ENCODE data around the gene UGGT1.

UGGT1 gene

GRCh38 chr2:128232965-128233789, 142.2 kb downstream of the UGGT1 start:
- no peak for FAIRE-seq
- DNase-seq (ENCODE audit: insufficient read length, low spot score) = peak; percentile 94
- TF ChIP-seq CTCF (IDR thresholded peaks at IDR 0.05; ENCODE audit: insufficient read depth, missing control alignments) = peak; percentile 73

DNA sequence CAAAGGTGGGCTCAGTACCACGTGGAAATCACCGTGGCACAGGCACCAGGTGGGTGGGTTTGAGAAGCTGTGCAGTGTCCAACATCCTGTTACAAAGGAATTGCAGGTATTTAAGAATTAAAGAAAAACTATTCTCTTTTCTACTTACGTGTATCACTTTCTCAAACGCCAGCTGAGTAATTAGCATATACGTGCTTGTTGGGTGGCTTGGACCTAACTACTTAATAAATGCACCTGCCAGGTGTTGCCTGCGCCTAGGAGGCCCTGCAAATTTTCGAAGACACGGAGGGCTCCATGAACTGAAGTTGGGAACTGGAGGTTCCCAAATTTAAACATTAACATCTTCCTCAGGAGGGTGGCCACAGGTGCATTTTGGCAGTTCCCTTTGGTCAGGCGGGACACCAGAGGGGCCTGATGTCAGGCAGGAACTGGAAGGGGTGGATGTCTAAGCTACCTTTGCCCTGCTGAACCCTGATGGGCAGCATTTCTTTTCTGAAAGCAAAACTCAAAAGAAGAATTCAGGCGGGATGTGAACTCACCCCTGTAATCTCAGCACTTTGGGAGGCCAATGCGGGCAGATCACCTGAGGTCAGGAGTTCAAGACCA, 142.9 kb downstream of the UGGT1 start:
- no peak for DNase-seq (ENCODE audit: insufficient read length, low spot score)
- no peak for FAIRE-seq
- TF ChIP-seq CTCF (IDR thresholded peaks at IDR 0.05; ENCODE audit: insufficient read depth, missing control alignments) = no peak

GRCh38 chr2:128234613-128235012, 143.6 kb downstream of the UGGT1 start:
- FAIRE-seq (no peak), DNase-seq (ENCODE audit: insufficient read length, low spot score) (no peak)
- TF ChIP-seq CTCF (IDR thresholded peaks at IDR 0.05; ENCODE audit: insufficient read depth, missing control alignments) = no peak

GRCh38 chr2:128235581-128235980, 144.6 kb downstream of the UGGT1 start:
- DNase-seq (ENCODE audit: insufficient read length, low spot score) (no peak), FAIRE-seq (no peak)
- no peak for TF ChIP-seq CTCF (IDR thresholded peaks at IDR 0.05; ENCODE audit: insufficient read depth, missing control alignments)

DNA sequence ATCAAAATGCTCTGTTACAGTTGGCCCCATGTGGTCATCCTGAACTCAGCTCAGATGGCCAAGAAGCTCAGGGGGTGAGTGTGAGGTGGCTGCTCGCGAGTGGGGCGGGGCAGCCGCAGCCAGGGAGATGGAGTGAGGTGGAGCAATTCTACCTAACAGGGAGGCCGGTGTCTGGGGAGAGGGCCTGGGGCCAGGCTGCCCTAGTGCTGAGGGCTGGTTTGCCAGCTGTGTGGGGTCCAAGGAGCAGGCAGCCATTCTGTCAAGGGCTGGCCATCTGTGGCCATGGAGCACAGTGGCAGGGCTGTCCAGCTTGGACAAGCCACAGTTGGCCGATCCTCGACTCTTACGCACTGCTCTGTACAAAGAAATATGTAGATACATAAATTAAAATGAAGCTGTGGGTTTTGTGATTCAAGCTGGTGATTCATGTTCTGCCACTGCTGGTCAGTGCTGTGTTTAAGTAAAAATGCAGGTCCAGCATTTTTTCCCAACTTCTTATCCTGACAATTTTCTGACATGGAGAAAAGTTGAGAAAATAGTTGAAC, 145.6 kb downstream of the UGGT1 start:
- FAIRE-seq (no peak), DNase-seq (ENCODE audit: insufficient read length, low spot score) (no peak)
- TF ChIP-seq CTCF (IDR thresholded peaks at IDR 0.05; ENCODE audit: insufficient read depth, missing control alignments) = no peak

DNA sequence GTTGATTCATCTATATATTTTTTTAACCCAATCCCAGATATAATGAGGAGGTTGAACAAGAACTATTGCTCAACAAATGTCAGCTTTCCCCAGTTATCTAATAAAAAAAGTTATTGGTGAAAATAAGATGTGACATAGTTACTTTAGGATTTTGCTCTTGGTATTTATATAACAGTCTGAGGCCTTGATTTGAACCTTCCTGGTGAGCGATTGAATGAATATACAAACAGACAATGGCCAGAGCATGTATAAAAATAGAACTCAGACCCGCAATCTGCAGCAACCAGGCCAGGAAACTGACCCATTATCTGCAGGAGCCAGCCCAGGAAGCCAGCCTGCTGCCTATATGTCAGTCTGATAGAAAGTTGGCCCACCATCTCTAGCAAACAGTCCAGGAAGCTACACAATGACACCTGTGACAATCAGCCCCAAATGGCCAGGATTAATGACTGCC, 146.1 kb downstream of the UGGT1 start:
- TF ChIP-seq CTCF (IDR thresholded peaks at IDR 0.05; ENCODE audit: insufficient read depth, missing control alignments) = no peak
- FAIRE-seq (no peak), DNase-seq (ENCODE audit: insufficient read length, low spot score) (no peak)
